NCI-H128 (cell line): Measurements from ENCODE around the gene UNC5B.

Experiments
- DNase-seq: peaks from one replicate; lab custom pipeline; 2025; ENCODE audit not compliant: unreplicated experiment; lab: John Stamatoyannopoulos, UW

The UNC5B gene

DNA sequence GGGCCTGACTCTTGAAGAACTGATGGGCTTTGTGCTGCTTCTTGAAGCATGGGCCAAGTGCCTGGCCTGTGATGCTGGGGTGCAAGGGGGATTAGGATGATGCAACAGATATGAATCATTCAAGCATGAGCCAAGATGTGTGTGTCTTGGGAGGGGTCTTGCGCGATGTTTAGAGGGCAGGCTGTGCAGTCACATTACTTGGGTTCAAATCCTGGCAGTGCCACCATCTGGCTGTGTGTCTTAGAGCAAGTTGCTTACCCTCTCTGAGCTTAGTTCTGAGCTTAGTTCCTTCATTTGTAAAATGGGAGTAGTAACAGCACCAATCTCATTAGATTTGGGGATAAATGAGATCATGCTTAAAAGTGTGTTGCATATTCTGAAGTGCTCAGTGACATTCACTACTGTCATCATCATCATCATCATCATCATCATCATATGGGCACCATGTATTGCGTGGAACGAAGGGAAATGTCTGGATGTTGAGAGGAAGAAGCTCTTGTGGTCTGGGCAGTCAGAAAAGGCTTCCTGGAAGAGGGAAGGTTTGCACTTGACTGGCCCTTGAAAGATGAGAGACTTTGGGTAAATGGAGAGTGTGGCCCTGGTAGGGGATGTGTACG is 9.3 kb downstream of the UNC5B start:
- no peak for DNase-seq

DNA sequence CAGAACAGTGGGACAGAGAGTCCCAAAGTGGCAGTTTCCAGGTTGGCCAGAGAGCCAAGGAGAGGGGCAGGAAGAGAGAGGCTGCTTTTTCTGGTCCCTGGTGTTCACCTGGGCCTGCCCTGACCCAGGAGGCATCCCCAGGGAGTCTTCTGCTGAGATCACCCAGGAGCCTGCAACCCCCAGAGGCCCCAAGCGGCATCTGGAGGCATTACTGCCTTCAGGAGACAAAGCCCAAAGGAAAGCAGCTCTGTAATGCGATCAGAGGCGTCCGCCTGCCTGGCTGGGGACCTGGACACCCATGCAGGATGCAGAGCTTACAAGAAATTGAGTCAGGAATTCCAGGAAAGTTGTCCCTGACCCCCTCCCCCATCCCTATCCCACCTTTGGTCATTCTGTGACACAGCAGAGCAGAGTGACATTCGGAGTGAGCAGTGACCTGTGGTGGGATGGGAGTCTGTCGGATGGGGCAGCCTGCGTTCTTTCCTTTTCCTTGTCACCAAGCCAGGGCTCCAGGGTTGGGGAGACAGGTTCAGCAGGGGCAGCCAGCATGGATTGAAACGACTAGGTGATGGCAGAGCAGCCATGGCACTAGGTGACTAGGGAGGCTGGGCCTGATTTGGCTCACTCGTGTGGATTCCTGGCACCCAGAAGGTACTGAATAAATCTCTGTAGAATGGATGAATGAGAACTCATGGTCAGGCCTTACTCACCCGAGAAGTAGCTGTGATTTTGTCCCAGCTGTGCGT is 10.4 kb downstream of the UNC5B start:
- no peak for DNase-seq

DNA sequence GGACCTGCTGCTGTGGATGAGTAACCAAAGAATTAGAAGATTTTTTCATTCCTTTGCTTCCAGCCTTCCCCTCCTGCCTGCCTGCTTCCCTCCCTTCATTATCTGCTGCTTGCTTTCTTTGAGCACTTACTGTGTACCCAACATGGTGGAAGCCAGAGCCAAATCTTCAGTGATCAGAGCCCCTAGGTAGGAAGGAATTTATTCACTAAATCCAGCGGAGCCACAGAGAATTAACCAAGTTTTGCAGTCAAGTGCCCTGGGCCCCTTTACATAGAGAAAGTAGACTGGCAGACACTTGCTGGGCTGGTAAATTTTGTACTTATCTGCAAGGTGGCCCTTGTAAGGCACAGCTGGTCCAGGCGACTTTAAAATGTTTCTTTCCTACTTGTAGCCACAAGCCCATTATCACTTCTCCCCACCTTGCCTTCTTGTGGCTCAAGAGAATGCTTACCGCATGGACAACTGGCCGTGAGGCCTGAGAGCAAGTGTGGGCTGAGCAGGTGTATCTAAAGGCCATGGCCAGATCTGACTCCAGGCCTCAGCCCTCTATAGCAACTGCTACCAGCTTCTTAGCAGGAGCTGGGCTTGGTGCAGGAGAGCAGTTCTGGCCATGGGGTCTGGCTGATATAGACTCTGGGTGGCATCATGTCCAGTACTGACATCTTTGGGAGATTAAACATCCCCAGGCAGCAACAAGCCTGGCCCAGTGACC is 11.1 kb downstream of the UNC5B start:
- DNase-seq, result no peak

DNA sequence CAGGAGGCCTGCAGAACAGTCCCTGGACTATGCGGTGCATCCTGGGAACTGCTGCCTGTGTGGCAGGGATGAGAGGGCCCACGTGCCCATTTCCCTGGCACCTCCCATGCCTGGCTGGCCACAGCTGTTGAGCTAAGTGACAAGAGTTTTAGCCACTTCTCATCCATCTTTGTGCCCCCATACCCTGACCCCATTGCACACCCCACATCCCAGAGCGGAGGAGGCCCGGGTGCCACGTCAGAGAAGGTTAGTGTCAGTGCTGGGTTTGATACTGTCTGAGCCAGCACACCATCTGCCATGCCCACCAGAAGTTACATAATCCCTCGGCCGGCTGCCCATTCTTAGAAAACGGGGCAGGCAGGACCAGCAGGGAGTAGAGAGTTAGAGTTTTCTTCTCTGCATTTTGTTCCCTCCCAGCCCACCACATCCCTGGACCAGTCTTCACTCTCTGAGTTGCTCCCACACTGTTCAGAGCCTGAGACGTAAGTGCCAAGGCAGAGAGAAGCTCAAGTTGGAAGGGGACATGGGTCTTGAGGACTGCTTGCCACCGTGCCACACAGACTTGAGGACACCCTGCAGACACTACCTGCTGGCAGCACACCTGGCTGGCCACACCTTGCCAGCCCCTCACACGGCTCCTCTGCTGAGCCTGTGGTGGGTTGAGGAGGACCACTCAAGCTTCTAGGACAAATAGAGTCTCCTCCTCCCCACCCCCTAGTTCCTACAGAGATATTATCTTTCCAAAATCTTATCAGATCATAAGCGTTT is 13.1 kb downstream of the UNC5B start:
- DNase-seq, result no peak

DNA sequence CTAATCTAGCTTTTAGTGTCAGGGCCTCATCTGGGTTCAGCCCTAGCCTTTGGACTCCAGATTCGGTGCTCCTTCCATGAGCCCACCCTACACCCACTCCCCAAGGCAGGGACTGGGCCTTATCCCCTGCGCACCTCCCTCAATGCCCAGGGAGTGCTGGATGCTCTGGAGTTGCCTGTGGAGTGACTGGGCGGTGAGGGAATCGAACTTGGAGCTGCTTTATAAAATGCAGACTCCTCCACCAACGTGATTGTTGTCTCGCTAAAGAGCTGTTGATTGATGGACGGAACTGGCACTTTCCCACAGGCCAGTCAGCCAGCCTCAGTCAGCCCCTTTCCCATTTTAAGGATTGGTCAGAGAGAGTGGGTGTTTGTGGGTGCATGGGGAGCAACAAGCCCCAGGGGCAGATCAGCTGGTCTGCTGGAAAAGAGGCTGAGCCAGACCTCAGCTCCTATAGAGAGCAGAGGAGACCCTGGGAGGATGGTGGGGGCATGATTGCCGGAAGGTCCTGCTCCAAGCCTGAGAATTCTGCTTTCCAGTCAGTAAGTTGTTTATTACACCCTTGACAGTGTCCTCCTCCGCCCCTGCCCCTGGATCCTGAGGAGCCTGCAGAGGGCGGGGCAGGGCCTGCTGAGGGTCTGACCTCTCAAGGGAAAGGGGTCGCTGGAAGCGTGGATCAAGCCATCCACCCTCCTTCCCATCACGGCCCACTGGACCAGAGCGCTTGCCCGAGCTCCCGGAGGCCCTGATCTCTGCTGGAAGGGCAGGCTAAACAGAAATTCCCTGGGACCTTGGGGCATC is 16.7 kb downstream of the UNC5B start:
- DNase-seq, result no peak

DNA sequence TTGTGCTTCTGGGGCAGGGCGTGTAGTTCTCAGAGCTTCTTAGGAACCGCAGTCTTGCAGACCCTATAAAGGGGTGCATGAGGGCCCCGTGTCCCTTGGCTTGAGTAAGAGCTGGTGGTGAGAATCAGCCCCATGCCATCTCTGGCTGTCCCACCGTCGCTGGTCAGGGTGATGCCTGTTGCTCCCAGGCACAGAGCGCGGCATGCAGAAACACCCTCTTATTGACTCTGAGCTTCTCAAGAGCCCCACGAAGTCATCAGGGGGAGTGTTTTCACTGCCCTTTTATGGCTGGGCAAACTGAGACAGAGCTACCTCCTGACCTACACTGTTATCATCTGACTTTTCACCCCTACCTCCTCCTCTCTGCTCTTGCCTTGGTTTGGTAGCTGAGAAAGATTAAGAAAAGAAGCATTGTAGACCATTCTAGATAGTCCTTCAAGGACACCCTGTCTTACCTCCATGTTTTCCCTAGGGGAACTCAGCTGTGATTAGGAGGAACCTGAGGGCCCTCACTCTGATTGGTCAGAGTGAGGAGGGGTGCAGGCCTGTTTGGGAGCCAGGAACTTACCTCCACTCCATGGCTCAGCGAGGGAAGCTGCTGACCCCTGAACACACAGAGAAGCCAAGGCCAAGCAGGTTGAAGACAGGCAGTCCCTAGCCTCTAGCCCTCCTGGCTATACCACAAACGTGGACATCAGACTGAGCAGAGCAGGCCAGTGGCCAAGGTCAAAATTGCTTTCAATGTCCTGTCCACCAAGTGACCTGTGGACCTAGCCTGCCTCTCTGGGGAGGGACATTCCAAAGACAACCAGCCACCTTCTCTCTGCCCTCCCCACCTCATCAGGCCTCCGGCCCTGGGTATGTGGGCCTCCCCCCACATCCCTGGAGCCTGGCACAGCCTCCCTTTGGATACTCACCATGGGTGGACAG is 17.6 kb downstream of the UNC5B start:
- DNase-seq, result no peak

DNA sequence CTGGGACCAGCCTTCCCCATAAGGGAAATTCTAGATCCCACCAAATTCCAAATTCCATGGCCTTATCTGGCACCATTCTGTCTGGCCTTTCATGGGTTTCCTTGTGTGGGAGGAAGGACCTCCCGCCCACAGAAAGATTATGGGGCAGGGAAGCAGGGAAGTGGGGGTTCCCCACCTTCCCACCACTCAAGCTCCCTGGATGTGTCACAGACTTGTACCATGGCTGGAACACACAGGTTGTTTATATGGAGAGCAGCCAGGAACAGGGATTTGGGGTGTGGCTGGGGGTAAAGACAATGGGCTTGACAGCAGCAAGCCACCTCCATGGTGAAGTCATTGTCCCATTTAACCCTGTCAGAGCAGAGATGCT is 18.3 kb downstream of the UNC5B start:
- DNase-seq, result no peak

DNA sequence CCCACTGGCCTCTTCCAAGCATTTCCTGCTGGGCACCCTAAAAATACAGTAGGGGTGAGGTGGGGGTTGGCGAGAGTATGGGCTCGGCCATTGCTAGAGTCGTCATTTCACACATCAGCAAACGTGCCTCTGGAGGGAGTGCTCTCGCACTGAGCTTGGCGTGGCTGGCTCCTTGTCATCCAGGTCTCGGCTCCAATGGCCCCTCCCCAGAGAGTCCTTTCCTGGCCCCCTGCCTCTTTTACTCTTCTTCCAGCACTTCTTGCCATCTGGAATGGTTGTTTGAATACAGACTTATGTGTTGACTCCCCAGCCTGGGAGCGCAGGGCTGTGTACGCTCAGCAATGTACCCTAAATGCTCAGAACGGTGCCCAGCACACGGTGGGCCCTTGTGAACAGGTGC is 18.8 kb downstream of the UNC5B start:
- no peak for DNase-seq

DNA sequence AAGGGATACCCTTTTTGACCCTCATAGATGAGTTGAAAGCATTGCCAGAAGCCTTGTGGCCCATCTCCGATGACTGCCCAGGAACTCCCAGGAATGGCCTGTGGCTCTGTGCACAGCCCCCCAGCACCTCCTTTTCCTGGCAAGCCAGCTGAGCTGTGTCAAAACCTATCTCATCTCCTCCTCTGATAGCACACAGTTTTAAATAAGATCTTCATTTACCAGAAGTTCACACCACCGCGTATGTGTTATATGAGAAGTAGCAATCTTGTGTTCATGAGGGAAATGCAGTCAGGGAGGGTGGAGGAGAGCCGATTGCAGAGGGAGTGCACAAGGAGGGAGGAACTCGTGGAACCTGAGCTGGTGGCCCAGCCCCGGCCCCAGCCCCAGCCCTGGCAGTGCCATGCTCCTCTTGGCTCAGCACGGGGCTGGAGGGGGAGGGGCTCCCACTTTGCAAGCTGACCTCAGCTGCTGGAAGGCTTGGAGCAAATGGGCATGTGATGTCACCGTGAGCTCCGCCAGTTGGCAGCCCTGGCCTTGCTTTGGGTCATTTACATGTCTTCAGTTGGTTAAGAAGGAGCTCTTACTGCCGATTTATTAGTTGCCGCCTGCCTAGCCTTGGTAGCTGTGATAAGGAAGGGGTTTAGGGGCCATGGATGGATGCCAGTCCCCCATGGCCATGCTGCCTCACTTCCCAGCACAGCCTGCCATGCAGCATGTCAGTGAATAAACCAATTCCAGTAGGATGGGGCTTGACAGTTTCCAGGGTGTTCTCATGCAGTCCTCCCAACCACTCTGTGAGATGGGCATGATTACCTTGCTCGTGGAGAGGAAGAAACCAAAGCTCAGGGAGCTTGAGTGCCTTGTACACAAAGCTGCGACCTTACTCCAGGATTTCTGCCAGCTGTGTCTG is 20.0 kb downstream of the UNC5B start:
- DNase-seq, result no peak

DNA sequence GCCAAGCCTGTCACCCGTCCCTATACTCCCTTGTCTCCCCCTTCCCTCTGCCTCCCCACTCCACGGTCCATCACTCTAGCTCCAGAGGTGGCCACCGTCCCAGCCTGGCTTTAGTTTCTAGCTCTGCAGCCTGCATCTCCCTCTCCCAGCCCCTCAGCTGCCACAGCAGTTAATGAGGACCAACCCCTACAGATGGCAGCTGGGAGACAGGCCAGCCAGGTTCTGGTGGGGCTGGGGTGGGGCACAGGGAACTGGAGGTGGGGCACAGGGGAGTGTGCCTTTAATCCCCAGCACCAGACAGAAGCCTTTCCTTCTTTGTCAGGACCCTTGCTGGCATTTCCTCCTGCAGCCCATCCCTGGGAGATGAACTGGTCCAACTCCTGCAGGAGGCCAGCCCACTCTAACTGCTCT is 21.1 kb downstream of the UNC5B start:
- no peak for DNase-seq

DNA sequence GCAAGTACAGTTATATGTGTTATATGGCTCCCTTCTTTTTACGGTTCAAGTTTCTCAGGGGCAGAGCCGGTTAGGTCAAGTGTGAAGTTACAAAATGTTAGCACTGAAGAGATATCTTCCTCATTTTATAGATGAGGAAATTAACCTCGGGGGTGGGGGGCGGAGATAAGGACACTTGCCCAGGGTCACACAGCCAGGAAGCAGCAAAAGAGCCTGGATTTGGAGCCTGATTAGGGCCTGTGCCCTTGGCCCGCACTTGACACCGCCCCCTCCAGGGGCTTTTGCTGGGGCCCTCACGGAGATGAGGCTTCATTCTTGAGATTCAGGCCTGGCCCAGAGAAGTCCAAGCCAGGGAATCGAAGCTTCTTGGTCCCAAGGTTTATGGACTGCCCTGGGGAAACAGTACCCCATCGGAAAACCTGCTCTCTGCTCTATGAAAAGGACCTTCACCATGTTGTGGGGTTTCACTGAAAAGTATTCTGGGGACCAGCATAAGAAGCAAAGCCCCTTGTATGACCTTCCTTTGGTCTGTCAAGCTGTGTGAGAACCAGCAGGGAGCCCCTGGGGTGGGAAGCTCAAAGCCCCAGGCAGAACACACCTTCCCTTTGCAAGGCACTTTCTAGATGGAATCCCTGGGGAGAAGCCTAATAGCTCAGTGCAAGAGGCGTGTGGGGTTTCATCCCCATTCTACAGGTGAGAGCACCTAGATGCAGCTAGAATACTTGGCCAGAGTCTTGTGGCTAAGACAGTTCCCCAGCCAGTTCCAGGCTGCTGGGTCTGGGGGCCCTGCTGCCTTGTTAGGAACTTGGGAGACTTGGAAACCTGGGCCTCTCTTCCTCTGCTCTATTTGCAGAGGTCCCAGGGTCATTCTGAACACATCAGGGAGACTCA is 21.9 kb downstream of the UNC5B start:
- DNase-seq, result no peak

DNA sequence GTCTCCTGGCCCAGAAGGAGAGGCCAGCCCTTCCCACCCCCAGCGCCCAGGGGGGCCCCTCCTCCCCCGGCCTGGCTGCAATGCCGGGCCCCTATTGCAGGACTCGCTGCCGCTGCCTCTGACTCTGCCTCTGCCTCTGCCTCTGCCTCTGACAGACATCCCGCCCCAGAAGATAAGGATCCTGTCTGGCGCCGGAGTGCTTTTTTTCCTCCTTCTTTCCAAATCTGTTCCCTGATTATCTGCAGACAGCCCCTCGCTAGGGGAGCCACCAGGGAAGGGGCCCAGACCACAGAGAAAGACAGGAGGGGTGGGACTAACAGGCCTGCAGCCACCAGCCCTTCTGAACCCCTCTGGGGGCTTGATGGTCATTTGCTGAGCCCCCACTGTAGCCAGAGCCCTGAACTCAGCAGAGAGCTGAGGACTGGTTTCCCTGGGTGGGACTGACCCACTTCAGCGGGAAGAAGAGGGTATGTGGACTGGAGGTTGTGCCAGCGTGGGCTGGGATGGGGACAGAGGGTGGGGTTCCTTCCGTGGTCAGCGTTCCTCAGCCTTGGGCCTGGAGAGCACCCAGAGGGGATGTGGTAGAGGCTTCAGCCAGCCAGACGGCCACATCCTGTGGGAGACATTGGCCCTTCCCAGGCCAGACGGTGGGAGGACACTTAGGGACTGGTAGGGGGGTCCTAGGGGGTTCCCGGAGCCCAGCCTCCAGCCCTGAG is 22.8 kb downstream of the UNC5B start:
- DNase-seq, result no peak

DNA sequence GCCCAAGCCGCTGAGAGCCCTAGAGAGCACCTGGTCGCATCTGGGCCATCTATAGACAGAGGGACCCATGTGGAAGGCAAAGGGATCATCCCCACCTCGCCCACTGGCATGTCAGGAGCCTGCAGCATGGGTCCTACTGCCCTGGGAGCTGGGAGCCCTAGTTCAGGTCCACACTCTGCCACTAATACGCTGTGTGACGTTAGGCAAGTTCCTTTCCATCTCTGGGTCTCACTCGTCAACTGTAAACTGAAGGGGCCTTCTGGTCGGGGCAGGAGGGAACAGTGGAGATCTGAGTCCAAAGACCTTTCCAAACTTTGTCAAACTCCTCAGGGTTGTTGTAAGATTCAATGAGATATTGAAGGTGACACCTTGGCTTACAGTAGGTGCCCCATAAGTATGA is 23.4 kb downstream of the UNC5B start:
- DNase-seq, result no peak

DNA sequence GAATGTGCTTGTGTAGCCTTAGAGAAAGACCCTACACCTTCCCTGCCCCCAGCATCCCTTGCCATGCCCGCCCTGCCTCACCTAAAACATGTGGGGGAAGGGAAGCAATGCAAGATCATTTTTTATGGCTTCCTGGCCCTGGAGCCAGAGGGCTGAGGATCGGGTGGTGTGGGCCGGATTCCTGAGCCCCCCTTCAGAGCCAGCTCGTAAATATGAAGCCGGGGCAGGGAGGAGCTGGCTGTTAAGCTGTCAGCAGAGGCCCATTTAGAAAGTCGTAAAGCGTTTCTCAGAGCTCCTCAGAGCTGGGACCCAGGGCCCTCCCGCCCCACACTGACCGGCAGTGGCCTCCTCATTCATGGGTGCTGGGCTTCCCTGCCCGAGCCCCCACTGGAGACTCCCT is 23.9 kb downstream of the UNC5B start:
- no peak for DNase-seq

DNA sequence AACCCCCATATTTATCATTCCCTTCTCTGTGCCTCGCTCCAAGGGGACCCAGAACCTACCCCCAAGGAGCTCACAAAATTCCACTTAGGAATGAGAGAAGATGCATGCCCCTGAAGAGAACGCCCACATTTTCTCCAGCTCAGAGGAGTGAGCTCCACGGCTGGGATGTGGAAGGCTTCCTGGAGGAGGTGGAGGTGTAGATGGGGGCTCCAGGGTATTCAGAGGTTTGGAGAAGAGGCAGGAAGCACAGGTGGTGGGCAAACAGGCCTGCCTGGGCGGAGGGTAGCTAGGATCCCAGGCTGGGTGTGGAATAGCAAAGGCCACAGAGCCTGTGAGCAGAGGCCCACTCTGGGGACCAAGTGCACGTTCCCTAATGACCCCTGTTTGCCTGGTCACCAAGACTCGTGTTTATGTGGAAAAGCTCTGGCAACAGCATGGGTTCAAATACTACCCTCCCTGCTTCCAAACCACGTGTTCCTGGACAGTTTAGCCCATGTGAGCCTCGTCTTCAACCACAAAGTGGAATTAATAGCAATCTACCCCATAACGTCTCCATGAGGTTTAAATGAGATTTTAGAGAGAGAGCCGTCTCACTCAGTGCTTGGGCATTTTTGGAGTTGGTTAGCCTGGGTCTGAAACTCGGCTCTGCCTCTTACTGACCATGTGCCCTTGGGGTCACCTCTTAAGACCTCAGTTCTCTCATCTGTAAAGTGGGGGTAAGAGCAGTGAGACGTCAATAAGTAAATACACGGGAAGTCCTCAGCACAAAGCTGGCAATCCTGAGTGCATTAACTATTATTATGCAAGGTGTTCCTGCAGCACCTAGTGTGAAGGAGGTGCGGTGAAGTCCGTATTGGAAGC is 24.7 kb downstream of the UNC5B start:
- DNase-seq, result no peak
